HG03575 (cell line): ENCODE data around the gene ATG5.

Experiments used
- ATAC-seq: cut with Tn5 transposase; IDR thresholded peaks from one replicate; pipeline ENCODE4 v1.9.1; 2021; ENCODE audit not compliant: unreplicated experiment, insufficient number of reproducible peaks, low FRiP score; ENCODE audit errors: extremely low read depth

Gene ATG5

DNA sequence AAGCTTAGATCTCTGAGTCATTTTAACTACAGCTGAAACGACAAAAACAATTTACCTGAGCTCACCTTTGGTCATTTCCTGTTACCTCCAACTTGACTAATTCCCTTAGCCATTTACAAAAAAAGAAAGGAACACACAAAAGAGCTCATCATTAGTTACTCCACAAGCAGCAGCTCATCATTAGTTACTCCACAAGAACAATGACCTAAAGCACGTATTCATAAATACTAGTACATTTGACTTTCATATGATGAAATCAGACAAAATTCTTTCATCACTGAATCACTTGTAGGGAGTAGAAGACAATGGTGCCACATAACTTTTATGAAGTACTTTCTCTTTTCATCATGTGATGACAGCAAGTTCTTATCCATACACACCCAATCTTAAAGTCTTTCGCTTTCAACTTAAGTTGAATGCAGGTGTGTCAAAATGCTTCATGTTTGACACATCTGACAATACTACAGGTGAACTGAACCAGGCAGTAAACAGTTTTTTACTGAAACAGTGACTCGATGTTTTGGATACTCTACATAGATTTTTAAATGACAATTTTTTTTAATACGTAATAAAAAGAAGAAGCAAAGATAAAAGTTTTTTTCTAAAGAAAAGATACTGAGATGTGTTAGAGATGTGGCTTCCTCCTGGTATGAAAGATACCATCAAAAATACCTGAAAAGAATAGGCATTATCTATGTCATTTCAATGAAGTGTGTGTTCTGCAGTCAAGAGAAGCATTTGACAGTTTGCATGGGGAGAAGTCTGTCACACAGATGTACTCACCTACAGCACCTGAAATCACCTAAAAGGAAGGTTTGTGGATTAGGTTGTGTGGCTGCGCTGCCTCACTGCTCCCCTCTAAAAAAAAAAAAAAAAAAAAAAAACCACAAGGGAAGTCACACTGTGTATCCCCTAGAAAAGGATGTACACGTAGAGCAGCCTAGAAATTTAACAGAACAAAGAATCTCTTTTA lies 130.3 kb downstream of the ATG5 start:
- no peak for ATAC-seq

DNA sequence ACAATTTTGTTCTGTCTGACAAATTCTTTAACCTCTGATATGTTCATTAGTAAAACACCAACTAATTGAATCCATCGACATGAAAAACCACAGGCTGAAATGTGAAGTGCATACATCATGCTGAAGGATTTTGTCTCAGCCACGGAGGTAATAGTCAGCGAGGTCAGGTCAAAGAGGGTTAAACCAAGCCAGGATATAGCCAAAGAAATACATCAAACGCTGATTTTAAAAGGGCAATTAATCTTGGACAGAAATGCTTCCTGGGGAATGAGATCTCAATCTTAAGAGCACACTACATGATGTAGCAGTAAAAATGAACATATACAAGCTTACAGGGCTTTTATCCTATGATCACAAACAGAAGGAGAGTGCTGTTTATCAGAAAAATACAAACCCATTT lies 132.7 kb downstream of the ATG5 start:
- ATAC-seq: no peak

DNA sequence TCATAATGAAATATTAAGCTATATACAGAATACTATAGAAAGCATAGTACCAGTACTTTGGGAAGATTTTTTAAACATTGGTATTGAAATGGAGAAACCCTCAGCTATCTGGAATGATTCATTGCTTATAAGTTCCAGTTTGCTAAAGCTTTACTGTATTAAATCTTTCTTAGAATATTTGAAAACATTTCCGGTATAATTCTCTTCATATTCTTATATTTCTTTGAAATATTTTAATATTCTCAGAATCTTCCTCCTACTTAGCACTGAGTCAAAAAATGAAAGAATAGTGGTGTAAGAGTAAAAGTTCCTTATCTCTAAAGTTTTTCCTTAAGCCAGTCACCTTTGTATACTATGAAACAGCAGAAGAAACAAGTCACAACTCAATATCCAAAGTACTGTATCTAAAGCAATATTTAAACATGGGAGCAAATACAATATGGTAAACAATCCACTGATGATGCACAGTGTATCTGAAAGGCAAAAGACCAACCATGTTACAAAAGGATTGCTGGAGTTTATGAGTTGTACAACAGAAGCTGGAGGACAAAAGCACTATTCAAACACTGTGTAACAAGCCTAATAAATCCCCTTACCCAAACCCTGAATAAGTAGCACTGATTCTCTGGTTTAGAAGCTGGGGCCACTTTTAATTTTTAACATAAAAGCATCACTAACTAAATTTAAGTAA lies 137.3 kb downstream of the ATG5 start:
- ATAC-seq: no peak

DNA sequence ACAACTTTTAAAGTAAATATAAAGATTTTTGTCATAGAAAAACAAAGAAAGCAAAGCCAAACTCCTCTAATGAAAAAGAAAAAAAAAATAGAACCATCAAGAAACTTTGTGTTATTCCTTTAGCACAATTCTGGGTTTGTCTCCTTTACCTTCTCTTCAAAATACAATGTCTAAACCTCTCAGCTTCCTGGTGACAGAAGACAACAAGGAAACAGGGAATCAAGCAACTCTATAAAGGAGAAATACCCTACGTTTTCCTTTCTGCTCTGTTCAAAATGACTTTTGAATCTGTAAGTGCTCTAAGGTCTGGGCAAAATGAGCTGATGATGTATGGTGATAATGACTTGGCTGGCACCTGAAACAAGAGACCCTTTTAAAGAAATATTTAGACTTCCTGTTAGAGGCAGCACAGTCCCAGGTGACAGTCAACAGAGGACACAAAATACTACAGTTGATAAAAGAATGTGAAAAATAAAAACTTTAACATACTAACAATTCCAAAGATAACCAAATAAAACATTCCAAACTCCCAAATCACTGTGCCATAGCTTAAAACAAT lies 138.1 kb downstream of the ATG5 start:
- ATAC-seq: no peak

DNA sequence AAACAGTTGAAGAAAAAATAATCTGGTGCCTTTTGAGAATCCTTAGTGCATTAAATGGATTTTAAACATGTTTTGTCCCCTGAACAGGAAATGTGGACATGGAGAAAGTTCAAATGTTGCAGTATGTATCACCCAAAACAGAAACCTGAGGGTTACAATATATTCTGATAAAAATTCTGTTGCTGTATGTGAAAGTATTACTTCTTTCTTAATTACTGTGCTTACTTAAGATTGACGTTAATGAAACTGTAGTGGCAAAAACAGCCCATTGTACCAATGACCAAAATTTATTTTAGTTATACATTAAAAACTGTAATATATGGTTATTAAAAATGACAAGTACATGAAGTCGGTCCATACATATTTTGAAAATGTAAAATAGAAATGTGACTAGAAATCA lies 138.8 kb downstream of the ATG5 start:
- no peak for ATAC-seq

DNA sequence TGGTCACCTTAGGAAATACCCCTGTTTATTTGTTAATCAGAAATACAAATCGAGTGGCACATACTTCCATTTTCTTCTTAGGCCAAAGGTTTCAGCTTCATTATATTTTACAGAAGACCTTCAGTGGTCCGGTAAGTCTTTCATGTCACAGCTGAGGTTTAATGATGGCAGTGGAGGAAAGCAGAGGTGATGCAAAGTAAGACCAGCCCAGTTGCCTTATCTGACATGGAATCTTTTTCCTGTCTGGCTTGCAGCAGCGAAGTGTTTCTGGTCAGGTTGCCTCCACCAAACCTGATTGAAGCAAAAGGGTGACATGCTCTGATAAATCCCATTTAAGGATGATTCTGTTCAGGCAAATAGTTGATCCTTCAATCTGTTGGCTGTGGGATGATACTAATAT lies 139.4 kb downstream of the ATG5 start:
- no peak for ATAC-seq

DNA sequence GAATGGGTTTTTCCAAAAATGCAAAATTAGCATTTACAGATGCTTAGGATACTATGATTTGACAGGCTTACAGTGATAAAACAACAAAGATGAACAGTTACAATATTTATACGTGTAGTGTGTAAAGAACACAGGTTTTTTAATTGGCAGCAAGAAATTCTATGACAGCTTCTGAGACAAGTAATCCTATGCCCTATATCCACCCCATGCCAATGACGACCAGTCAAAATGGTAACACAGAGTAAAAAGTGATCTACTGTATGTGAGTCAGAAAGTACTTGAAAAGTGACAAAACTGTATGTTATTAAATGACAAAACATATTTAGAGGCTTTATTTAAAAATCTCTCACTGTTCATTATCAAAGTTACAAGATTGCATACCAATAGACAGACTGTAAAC lies 139.9 kb downstream of the ATG5 start:
- ATAC-seq: no peak

DNA sequence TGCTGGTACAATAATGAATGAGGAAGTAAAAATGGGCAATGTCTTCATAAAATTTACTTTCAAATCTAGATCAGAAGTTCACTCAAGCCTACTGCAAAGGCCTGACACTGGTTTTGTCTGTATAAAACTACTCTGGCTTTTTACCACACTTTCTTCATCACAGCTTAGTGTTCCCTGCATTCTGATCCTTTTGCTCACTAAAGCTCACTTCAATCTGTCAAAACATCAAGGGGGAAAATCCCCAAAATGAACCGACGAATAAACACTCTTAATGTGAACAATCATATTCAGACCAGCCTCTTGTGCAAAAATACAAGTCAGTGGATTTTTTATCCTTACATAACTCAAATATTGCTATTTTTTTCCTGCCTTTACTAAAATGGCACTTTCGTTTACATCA lies 140.9 kb downstream of the ATG5 start:
- no peak for ATAC-seq

DNA sequence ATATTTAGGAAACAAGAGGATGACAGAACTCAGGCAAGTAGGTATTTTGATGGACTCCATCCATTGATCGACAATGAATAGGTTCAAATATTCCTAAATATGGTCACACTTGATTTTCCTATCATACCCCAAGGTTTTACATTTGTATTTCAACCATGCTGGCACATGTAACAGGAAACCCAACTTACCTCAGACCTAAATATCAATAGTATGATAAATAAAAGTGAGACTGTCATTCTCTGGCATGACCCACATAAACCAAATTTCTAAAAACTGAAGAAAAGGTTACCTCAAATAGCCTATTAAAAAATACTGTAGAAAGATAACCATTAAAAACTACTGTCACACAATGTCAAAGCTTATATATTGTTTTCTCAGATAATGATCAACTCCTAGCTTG lies 142.1 kb downstream of the ATG5 start:
- no peak for ATAC-seq

DNA sequence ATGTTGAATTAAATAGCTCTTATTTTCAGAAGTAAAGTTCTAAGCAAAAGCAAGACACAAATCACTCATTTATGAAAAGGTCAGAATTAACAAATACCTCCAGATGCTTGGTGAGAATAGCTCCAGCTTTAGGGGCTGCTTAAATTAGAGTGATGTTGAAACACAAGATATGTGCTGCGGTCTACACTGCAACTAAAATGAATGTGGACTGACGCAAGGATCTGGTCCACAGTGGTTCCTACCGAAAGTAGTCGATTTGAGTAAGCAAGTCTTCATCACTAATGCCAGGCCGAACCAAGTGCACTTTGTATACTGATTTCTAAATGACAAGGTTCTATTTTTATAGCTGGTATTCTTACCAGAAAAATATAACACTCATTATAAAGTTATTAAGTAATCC lies 143.1 kb downstream of the ATG5 start:
- peak; percentile 73 for ATAC-seq

DNA sequence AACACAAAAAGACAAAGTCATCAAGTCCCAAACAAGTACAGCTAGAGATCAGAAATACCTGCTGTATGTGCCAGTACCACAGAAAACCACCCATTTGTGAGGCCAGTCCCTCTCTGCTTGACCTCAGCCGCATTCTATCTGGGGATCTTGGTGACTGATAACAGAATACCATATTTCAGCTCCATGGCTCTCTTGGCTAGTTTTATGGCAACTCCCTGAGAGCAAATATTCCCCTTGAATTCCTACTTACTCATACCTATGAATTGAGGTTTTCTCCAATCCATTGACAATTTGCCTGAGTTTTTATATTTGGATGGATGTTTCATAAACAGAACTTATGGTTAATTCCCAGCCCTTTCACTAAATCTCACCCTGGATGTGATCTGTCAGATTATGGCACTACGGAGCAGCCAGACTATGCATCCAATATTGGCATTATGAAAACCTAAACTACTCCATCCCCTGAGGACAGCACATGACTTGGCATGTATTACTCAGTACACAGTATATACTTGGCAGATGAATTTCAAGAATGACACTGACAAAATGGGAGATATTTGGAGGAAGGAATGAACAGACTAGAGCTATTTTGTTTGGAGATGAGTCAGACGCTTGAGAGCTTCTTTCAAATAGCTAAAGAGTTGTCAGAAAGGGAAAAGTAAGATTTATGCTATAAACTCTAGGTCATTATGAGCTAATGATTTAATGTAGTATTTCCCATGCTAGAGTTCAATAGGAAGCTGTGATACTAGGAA lies 143.7 kb downstream of the ATG5 start:
- peak; percentile 33 for ATAC-seq

DNA sequence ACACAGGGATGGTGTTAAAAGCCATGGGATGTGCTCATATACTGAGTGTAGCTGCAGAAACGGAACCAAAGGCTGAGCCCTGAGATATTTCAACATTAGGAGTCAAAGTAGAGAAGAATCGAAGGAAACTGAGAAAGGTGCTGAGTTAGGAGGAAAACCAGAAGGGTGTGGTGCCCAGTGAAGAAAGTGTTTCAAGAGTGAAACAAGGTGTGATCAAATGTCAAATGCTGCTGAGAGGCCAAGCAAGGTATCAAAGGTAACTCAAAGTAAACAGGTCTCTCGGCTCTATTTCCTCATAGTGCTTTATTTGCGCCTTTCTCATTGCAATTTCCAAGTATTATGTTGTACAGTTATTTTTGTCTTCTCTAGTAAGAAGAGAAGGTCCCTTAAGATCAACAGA lies 145.4 kb downstream of the ATG5 start:
- ATAC-seq: no peak

DNA sequence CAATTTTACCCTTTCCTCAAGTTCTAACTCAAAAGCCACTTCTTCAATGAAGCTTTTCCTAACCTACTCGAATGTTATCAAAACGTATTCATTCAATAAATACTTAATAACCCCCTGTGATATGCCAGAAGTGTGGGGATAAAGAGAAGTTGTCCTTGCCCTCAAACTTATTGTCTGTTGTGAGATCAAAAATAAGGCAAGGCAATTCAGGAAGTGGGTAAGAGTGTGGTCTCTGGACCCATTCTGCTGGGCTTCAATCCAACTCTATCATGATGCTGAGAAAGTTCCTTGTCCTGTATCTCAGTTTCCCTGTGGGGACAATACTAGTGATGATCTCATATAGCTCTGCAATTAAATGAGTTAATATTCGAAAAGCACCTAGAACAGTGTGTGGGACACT lies 146.7 kb downstream of the ATG5 start:
- ATAC-seq: no peak

DNA sequence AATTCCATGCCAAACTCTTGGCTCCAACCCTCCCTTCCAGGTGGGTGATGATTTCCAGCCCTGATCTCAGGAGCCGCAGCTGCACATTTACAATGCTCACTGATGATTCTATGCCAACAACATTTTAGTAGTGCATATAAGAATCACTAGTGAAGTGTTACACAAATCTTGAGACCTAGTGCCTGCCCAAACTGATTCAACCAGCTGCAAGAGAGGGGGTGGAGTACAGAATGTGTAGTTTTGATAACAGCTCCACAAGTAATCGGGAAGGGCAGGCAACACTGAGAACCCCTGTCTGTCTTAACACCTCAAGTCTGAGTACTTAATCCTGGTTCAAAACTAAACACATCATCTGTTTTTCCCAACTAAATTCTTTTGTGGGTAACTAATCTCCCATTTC lies 147.8 kb downstream of the ATG5 start:
- ATAC-seq: no peak

DNA sequence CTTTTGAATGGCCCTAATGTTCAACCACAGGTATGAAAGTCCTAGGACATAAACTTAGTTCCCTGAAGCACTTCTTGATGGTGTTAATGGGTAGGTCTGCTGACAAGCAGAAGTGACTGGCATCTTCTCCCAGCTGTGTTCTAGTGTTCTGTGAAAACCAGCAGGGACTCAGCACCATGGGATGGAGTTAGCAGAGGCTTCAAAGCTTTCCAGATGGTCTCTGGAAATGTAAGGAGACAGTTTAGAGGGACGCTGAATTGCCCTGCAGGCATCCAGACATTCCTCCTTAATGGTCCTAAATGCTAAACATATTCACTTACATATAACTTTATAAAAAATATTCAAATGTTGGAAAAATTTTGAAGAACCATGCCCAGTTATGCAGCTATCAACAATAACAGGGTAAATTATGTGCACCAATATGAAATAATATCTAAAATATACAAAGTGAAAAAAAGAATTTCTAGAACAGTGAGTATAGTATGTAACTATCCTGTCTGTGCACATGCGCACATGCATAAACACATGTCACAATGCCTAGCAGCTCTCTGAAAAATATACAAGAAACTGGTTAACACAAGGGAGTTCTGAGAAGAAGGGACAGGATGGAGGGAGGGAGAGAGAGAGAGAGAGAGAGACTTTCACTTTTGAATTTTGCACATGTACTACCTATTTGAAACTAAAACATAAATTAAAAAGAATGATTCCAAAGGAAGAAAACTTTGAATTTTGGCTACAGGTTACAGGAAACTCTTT lies 152.3 kb downstream of the ATG5 start:
- ATAC-seq: no peak

DNA sequence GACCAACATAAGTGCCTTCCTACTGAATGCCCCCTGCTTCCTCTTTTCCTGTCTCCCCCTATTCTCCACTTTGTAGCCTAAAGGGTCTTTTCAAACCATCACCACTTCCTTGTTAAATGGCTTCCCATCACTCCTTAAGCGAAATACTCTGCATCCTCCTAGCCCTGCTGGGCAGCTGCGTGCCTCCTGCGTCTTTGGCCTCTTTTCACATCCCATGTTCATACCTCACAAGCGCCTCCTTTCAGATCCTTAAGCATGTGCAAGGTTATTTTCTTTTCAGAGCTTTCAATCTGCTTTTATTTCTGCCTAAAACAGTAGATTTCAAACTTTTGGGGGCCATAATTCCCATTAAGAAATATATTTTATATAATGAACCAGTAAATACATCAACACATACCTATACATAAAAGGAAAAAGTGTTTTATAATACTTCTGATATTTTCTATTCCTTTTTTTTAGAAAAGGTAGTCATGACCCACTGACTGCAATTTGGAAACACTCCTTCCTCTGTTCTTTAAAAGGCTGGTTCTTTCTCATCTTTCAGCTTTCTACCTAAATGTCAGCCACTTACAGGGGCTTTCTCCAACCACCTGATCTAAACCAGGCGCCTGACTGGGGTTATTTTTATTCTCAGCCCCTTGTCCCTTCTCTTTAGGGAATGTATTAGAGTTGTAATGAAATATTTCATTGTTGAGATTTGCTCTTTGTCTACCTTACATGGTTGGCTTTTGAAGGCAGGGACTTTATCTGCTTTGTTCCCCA lies 155.3 kb downstream of the ATG5 start:
- no peak for ATAC-seq

DNA sequence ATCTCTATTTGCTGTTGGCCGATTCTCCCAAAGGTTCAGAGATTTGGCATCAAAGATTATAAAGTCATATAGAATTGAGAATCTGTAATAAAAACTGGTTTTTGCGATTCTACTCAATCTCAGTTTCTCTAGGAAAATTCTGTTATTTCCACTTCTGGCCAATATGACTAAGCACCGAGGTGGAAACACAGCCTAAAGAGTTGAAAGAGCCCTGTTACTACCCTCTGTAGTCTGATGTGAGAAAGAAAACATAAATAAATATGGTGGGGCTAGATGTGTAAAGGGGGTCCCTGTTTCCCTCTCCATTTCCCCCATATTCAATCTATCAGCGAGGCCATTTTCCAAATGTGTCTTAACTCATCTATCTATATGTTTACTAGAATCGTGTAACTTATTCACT lies 156.0 kb downstream of the ATG5 start:
- no peak for ATAC-seq
